Measurements from ENCODE around the gene MEIS3.
"Not testable (repeated sequence)": the region's sequence is repeated elsewhere in the genome, so short reads cannot be mapped to it uniquely, and the experiment has no call there.

The MEIS3 gene

DNA sequence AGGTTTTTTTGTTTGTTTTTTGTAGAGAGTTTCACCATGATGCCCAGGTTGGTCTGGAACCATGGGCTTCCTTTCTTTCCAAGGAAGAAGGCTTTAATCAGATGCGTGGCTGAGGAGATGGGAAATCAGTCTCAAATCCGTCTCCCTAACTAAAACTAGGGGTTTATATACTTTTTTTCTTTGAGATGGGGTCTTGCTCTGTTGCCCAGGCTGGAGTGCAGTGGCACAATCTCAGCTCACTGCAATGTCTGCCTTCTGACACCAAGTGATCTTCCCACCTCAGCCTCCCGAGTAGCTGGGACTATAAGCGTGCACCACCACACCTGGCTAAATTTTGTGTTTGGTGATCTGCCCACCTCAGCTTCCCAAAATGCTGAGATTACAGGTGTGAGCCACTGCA, 34.8 kb downstream of the MEIS3 start:
- DNase-seq (ENCODE audit: low spot score) = not testable (repeated sequence)

DNA sequence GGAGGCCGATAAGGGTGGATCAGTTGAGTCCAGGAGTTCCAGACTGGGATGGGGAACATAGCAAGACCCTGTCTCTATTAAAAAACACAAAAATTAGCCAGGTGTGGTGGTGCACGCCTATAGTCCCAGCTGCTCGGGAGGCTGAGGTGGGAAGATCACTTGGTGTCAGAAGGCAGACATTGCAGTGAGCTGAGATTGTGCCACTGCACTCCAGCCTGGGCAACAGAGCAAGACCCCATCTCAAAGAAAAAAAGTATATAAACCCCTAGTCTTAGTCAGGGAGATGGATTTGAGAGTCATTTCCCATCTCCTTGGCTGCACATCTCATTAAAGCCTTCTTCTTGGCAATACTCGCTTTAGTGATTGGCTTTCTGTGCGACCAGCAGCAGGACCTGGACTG, 35.4 kb downstream of the MEIS3 start:
- not testable (repeated sequence) for DNase-seq (ENCODE audit: low spot score)

DNA sequence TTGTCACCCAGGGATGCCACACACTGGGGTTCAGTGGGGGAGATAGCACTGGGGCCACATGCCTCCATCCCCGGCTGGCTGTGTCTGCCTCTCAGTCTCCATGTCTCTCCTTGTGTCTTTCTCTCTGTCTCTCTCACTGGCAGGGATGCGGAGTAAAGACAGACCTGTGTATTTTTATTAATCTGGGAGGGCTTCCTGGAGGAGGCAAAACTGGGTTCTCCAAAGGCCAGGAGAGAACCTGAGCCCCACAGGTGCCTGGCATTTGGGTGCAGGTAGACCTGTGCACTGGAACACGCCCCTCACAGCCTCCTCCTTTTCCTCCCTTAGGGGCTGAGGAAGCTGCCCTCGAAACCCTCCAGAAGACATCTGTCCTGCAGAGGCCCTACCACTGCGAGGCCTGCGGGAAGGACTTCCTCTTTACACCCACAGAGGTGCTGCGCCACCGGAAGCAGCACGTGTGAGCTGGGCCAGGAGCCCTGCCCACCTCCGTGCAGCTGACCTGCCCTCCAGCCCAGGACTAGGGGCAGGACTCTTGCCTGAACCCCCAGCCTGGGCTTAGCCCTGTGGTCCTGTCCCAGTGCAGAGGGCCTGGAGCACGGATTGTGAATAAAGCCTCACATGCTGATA, 37.6 kb downstream of the MEIS3 start:
- no peak for DNase-seq (ENCODE audit: low spot score)

DNA sequence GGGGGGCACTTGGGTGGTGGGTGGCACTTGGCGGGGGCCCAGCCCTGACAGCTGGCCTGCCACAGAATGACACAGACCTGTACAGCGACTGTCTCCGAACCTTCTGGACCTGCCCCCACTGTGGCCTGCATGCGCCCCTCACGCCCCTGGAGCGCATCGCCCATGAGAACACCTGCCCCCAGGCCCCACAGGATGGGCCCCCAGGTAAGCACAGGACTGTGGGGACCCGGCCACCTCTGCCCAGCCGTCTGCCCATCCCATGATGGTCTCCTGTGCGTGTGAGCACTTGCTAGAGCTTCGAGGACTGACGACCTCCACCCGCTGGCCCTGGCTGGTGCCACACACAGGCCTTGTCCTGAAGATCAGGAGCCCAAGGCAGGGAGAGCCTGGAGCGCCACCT, 38.2 kb downstream of the MEIS3 start:
- DNase-seq (ENCODE audit: low spot score) = no peak

DNA sequence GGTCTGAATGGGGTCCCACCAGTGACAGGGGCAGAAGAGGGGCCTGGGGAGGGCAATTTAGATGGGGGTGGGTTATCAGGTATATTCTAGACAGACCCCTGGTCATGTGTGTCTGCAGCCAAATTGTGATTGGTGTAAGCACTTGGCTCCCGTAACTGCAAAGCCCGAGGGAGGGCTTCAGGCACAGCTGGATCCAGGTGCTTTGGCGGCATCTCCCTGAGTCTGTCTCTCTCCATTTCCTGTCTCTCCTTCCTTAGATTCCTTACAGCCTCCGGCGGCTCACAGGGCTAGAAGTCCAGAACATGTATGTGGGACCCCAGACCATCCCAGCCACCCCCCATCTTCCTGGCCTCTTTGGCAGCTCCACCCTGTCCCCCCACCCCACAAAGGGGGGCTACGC, 38.8 kb downstream of the MEIS3 start:
- DNase-seq (ENCODE audit: low spot score) = no peak

DNA sequence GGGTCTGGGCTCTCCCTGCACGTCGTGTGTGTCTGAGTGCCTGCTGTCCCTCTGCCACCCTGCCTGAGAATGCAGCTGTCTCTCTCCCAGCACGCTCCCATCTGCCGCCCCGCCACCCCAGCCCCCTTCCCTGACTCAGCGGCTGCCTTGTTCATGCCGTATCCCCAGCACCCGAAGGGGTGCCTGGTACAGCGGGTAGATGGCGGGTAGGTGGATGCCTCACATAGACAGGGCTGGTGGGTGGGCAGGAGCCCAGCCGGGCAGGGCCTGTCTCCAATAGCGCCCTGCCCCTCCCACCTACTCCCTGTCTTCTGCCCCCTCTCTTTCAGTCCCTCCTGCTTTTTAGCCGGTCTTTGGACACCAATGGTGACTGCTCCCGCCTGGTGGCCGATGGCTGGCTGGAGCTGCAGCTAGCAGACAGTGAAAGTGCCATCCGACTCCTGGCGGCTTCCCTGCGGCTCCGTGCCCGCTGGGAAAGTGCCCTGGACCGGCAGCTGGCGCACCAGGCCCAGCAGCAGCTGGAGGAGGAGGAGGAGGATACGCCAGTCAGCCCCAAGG, 39.9 kb downstream of the MEIS3 start:
- no peak for DNase-seq (ENCODE audit: low spot score)

DNA sequence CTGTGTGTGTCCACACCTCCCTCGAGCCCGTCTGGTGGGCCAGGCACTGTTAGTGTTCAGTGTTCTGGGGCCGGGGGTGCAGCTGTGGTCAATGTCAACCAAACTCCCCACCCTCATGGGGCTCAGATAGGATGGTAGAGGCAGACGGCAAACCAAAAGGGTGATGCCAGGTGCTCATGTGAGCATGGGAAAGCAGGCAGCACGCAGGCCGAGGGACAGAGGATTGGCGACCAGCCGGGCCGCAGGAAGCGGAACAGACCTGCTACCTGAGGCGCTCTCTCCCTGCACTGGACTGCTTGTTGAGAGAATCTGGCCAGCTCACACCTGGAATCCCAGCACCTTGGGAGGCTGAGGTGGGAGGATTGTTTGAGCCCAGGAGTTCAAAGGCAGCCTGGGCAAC, 41.1 kb downstream of the MEIS3 start:
- no peak for DNase-seq (ENCODE audit: low spot score)

DNA sequence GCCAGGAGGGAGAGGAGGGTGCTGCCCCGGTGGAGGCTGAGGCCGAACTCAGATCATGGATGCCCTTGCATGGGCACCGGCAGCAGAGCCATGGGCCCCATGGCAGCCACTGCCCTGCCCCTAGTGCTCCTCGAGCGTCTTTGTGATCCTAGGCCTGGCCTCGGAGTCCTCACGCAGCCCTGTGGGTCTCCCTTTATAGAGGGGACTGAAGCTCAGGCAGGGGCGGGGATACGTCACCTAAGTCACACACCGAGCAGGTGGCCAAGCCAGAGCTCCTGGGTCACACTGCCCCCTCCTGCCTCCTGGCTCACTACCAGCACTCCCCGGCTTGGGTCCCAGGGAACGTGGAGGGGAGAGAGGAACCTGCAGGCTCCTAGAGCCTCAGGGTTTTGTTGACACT, 41.5 kb downstream of the MEIS3 start:
- DNase-seq (ENCODE audit: low spot score) = no peak

DNA sequence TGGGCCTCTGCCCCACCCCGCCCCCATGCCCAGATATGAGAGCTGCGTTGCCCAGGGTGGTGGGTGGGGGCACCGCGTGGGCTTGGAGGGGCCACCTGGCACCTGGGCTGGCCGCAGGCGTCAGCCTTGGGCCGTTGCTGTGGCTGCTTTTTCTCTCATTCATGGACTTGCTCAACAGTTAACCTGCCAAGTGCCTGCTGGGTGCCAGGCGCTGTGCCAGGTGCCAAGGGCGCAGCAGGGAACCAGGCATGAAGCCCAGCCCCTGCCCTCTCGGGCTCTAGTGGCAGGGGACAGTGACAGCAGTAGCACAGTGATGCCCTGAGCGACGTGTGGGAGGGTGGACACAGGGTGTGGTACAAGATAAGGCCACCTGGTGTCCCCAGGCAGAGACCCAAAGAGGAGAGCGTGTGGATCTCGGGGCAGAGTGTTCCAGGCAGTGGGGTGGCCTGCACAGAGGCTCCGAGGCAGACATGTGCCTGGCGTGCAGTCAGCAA, 42.1 kb downstream of the MEIS3 start:
- DNase-seq (ENCODE audit: low spot score) = no peak

DNA sequence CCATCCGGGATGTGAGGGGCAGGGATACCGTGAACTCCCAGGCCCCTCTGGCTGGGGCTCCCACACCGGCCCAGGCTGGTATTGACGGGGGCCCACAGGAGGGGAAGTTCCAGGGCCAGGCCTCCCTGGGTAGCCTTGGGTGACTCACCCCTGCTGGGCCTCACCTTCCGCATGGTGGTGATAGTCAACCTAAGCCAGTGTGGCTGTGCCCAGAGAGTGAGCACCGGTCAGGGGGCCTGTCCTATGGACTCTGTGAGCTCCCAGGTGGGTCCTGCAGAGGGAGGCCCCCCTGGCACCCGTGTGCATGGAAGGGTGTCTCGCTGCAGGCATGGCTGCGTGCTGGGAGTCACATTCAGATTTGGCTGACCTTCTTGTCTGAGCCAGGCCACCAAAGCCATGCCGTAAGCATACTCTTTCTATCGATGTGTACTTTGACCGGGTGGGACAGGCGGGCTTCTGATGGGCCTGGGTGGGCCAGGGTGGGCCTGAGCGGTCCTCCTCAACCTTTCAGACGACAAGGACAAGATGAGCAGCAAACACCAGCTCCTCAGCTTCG, 42.7 kb downstream of the MEIS3 start:
- no peak for DNase-seq (ENCODE audit: low spot score)

DNA sequence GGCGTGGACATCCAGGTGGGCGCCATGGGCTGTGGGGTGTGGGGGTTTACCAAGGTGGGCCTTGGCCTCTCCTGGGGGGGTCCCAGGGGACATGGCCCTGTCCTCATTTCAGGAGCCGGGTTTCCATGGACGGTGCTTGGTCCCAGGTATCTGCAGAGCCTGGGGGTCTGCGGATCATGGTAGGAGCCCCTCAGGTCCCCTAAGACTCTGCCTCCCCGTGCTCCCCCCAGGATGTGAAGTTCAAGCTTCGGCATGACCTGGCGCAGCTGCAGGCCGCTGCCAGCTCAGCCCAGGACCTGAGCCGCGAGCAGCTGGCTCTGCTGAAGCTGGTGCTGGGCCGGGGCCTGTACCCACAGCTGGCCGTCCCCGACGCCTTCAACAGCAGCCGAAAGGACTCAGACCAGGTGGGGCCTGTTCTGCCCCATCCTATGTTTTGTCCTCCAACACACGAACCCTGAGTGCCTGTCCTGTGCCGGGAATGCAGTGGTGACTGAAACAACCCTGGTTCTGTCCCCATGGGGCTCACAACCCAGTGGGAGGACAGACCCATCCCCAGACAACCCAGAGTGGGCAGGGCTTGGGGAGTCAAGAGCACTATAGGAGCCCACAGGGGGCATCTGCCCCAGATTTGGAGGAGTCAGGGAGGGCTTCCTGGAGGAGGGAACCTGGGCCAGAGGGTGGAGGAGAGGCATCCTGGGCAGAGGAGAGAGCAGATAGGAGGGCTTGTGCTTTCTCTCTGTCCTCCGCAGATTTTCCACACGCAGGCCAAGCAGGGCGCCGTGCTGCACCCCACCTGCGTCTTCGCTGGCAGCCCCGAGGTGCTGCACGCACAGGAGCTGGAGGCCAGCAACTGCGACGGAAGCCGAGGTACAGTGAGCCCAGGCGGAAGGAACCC, 43.4 kb downstream of the MEIS3 start:
- no peak for DNase-seq (ENCODE audit: low spot score)

DNA sequence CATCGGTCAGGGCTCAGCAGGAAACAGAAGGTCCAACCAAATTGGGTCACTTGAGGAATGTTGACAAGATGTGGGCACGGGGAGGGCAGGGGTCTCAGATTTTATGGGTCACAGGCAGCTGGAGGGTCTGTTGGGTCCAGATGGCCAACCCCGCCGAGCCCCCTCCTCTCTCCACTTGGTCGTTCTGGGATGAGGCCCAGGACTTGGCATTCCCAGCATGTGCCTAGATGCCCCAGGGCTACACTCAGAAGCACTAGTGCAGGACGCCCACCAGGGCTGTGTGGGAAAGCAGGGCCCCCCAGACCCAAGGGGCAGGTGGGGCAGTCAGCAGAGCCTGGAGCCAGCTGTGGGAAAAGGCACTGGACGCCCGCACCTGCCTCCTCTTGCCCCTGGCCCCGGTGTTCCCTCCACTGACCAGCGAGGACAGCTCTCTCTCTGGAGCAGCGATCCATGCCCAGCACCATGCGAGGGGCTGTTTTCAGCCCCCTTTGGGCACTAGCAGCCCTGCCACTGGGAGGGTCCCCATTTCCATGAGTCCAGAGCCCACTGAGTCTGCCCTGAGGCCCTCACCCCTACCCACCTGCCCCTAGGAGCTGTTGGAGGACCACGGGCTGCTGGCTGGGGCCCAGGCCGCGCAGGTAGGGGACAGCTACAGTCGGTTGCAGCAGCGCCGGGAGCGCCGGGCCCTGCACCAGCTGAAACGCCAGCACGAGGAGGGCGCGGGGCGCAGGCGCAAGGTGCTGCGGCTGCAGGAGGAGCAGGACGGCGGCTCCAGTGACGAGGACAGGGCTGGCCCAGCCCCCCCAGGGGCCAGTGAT, 44.2 kb downstream of the MEIS3 start:
- DNase-seq (ENCODE audit: low spot score) = no peak

DNA sequence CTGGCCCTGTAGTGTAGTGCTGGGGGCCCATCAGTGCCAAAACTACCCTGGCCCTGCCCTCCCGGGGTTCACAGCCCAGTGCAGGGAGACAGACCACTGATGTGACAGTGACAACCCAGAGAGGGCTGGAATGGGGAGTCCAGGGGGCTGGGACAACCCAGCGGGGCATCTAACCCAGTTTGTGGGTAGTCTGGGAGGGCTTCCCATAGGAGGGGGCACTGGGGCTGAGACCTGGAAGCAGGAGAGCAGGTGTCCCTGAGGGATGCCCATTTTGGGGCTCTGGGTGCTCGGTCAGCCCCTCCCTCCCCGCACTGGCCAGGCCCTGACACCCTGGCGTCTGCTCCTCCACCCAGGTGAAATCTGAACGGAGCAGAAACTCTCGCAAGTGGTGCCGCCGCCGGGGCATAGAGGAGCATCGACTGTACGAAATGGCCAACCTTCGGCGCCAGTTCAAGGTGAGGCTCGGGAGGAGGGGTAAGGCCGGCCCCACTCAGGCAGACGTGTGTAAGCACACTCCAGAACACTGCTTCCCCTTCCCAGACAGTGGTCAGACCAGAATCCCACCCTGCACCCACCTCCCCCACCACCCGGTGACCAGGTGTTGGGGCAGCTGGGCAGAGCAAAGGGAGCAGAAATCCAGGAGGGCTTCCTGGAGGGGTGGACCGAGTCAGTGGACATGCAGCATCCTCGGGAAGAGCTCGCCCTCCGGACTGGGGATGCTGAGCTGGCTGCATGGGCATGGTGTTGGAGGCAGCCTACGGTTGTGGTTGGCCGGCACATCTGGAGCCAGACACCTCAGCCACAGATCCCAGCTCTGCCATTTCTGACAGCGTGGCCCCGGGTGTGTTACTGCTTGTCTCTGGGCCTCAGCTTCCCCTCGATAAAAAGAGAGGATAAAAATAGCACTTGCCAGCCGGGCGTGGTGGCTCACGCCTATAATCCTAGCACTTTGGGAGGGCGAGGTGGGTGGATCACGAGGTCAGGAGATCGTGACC, 45.8 kb downstream of the MEIS3 start:
- DNase-seq (ENCODE audit: low spot score) = no peak

DNA sequence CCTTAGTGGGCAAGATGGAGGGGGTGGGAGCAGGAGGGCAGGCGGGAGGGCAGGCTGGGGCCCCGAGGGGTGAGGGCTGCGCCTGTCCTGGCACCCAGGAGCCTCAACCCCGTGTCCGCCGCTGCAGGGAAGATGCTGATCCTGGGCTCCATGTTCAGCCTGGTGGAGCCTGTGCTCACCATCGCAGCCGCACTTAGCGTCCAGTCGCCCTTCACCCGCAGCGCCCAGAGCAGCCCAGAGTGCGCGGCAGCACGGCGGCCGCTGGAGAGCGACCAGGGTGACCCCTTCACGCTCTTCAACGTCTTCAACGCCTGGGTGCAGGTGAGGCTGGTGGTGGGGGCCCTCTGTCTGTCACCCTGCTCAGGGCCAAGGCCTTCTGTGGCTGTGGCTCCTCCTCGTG, 46.7 kb downstream of the MEIS3 start:
- no peak for DNase-seq (ENCODE audit: low spot score)

DNA sequence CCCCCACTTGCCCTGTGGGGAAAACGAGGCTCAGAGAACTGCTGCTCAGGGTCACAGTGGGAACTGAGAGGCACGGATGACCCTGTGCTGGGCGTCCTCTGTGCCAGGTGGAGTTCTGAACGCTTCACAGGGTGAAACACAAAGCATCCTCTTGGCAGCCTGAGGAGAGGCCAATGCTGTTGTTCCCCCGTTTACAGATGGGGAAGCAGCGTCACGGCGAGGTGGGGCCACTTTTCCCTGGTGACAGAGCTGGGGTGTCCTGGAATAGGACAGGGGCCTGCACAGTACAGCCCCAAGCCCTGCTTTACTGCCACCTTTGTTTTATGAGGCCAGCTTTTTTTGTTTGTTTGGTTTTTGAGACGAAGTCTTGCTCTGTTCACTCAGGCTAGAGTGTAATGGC, 48.1 kb downstream of the MEIS3 start:
- DNase-seq (ENCODE audit: low spot score) = no peak

DNA sequence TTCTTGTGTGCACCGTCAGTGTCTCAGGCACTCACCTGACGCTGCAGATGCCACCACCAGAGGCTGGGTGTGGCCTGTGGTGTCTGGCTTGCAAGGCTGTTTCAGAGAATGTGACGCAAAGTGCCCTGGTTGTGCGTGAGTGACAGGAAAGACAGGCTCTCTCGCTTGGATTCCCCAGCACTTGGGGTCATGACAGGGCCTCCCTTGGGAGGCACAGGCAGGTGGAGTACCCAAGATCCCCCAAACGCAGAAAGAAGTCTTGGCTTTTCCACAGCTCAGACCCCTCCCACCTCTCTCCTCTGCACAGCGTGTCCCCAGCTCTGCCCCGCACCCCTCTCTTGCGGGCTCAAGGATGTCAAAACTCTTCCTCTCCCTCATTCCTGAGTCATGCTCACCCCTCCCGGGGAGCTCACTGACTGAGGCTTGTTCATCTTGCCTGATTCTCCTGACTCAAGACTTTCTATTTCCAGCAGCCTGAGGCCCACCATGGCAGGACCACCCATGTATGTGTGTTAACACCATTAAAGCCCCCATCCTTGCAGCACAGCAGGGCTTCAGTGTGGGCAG, 49.2 kb downstream of the MEIS3 start:
- DNase-seq (ENCODE audit: low spot score) = no peak

DNA sequence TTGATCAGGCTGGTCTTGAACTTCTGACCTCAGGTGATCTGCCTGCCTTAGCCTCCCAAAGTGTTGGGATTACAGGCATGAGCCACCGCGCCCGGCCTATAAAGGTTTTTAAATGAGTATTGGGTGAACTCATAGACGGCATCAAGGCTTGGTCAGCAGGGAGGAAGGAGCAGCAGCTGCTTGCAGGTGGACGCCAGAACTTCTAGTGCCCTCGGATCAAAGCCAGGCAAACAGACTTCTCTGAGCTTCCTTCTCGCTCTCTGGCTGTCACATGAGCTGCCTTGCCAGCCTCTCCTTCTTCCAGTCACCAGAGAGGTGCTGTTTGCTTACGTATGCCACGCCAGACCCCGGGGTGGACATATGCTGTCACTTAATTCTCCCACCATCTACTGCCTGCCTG, 53.9 kb downstream of the MEIS3 start:
- not testable (repeated sequence) for DNase-seq (ENCODE audit: low spot score)

DNA sequence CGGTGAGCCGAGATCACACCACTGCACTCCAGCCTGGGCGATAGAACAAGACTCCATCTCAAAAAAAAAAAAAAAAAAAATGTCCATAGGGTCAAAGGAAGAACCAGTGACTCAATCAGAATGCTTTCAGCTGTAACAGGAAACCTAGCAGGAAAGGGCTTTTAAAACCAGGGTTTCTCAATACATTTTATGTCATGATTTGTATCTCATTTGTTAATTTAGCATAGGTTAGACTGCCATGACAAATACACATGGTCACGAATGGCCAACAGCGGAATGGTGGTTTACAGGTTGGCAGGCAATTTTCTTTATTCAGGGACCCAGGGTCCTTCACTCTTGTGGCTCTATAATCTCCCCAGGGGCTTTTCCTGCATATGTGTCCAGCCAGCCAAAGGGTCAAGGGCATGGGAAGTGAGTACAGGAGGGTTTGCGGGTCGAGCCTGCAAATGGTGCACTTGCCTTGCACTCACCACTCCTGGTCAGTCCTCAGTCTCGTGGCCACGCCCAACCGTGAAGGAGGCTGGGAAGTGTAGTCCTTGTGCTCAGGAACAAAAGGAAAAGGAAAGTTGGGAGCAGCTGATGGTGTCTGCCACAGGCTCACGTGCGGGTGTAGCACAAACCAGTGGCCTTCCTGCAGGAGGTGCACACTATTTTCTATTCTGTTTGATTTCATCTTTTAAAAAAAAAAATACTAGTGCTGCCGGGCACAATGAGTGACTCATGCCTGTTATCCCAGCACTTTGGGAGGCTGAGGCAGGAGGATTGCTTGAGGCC, 55.4 kb downstream of the MEIS3 start:
- DNase-seq (ENCODE audit: low spot score) = no peak

DNA sequence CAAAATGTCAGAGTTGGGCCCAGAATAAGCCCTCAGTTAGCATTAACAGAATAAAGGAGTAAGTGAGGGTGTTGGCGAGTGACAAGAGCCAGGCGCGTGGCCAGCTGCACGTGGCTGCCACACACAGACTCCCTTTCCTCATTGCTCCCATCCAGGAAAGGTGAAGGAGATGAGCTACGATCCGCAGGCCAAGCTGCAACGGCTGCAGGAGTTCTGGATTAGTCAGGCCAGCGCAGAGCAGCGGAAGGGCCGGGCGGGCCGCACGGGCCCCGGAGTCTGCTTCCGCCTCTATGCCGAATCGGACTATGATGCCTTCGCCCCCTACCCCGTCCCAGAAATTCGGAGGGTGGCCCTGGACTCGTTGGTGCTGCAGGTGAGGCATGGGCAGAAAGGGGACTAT, 57.0 kb downstream of the MEIS3 start:
- DNase-seq (ENCODE audit: low spot score) = no peak

DNA sequence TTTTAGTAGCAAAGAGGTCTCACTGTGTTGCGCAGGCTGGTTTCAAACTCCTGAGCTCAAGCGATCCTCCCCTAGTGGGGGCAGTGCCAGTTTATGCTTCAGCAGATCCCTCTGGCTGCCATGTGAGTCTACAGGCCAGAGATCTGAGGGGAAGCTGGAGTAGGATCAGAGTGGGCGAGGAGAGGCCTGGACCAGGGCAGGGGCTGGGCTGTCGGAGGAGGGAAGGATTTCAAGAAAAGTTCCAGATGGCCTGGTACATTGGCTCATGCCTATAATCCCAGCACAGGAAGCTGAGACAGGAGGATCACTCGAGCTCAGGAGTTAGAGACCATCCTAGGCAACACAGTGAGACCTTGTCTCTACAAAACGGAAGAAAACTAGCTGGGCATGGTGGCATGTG, 60.4 kb downstream of the MEIS3 start:
- DNase-seq (ENCODE audit: low spot score) = no peak

All from kidney tubule cell (primary cell).